8988T (cell line): ENCODE data around the gene BMPR1B.

Source experiments
- DNase-seq: peaks from one replicate; pipeline ENCODE4 v3.0.0; 2011

Gene BMPR1B

DNA sequence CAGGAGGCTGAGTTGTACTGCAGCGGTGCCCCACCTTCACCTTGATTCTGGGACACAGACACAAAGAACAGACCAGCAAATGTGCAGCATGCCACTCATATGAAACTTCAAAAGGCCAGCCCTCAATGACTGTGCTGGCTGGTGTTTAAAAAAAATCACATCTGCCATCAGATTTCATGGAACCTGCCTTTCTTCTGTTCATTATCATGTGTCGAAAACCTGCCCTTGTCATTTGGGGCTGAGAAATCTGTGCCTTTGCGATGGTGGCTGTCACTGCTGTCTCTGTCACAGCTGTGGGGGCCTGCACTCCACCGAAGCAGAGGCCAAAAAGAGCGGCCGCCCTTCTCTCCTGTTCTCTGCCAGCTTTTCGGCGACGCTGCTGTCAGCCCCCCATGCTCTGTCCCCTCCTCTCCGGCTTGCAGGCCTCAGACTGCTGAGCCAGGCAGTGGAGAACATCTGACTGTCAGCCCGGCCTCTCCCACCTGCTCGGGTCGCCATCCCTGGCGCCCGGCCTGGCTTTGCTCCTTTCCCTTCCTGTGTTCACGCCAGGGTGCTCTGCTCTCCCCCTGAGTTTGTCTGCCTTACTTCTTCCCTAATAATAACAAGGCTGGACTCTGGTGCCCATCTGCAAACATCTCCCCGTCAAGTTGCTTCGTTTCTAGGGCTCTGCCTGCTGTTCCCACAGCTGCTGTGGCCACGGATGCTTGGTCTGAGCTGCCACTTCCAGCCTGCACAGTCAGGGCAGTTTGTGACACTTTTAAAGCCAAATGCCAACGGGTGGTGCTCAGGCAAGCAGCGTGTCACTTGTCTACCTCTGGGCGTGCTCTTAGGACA lies 435.9 kb downstream of the BMPR1B start:
- no peak for DNase-seq

DNA sequence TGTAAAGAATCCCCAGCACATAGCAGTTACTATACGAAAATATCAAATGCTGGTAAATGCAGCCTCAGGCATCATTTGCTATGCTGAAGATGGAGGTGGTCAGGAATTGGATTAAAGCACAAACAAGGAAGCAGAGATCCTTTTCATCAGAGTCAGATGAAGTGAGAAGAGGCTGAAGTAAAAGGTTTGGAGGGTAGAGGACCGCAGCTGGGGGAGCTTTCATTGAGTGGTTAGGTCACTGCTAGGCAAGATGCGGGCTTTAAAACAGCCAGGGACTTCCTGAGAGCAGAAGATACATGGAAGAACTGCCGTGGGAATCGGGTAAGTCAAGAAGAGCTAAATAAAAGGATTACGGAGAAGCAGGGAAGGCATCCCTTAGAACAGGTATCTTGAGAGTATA lies 439.6 kb downstream of the BMPR1B start:
- DNase-seq = no peak

DNA sequence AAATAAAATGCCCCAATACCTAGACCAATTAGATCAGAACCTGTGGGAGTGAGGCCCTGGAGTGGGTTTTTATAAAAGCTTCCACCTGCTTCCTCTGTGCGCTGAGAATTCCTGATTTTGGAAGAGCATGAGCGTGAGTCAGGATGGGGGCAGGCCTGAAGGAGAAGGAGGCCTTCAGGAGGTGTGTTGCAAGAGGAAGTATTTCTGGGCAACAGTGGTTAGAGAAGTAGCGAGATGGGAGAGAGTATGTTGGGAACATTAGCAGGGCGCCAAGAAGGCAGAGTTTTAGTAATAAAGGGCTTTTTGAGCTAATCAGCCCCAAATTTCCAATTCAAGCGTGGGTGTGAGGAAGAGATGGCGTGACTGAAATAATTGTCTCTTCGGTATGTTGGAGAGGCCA lies 441.2 kb downstream of the BMPR1B start:
- DNase-seq = no peak

DNA sequence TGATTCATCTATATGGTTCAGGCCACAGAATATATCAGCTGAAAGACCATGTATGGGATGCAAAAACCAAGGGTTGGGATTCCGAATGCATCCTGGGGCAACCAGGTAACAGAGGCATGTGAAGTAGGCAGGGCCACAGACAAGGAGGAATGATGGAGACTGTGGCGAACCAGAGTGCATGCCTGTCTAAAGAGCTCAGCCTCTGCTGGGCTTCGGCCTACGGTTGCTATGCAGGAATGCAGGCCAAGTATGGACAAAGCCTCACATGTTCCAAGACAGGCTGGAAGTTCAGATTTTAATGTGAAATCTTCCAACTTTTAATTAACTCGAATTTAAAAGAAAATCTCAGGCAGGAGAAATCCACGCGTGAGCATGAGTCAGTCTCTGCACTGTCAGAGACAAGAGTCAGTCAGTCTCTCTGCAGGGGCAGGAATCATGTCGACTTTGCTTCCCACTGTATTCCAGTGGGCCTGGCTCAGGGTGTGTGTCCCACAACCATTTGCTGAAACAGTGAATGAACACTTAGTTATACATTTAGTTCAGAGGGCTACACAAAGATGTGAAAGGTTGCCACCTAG lies 446.6 kb downstream of the BMPR1B start:
- DNase-seq = no peak

DNA sequence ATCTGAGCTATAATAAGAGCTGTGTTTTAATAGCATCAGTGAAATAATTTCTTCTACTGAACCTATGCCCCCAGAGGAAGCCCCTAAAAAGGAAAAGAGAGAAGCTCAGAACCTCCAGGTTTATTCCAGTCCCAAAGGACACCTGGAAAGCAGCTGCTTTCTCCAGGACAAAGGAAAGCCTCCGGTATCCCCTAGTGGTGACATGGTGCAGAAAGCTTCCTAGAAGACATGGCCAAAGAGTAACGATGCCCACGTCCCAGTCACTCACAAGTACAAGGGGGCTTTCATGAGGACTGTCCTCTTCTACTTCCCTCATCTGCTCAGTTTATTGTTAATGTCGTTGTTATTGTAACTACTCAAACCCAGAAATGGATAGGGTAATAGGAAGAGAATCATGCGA lies 447.1 kb downstream of the BMPR1B start:
- DNase-seq = no peak
